Measurements from ENCODE around the gene RIMBP2. TPM values are rescaled to one million over a fixed set of nuclear protein-coding genes. Genes with fewer than 3 reads are reported as not detected.

The RIMBP2 gene
- polyA plus RNA-seq, 1 of the 3 experiments (the other 2 are of a cell fraction): 0.90 TPM

GRCh38 chr12:130385193-130385592 is 330.9 kb downstream of the RIMBP2 start (continued):
- TF ChIP-seq IRF3 (IDR thresholded peaks at IDR 0.05; ENCODE audit: low read depth, low read length): no peak
- no peak for TF ChIP-seq RAD21 (IDR thresholded peaks at IDR 0.05; ENCODE audit: low read length)
- no peak for TF ChIP-seq NRF1 (IDR thresholded peaks at IDR 0.05; ENCODE audit: low read depth, low read length)
- no peak for TF ChIP-seq USF2 (IDR thresholded peaks at IDR 0.05; ENCODE audit: borderline replicate concordance, low read depth, low read length)

- H3K9me3 ChIP-seq: no peaks in the 10 kb centered on the region
- H3K27ac ChIP-seq (ENCODE audit: low read depth in 2 of 2, low read length in 1 of 2): no peak overlapping the region
- no peak overlapping the region for H3K4me2 ChIP-seq
- no peaks in the 10 kb centered on the region for H3K79me2 ChIP-seq (ENCODE audit: insufficient read depth)
- CTCF ChIA-PET: no interaction called here
- no peaks in the 10 kb centered on the region for H3F3A ChIP-seq (replicated peaks; ENCODE audit: insufficient read depth)
- DNase-seq: no peak
- no peaks in the 10 kb centered on the region for H3K36me3 ChIP-seq (replicated peaks in 1 of 2; ENCODE audit: control insufficient read depth in 1 of 2, insufficient read depth in 2 of 2, low read length in 1 of 2)
- H3K9ac ChIP-seq: no peak overlapping the region
- H4K20me1 ChIP-seq (ENCODE audit: insufficient read depth): no peaks in the 10 kb centered on the region
- no peak overlapping the region for H3K4me3 ChIP-seq (ENCODE audit: low read depth in 2 of 2, low read length in 1 of 2)
- WGBS (ENCODE audit: low lambda C conversion rate): 28% methylated on average over 3 of the region's 3 CpGs
- no peaks in the 10 kb centered on the region for H3K9me2 ChIP-seq
- POLR2A ChIA-PET: no interaction called here
- no peak overlapping the region for H2AFZ ChIP-seq (ENCODE audit: low read depth)
- no peaks in the 10 kb centered on the region; a peak in 1 of 4 replicates for H3K4me1 ChIP-seq (ENCODE audit: control insufficient read depth in 1 of 2, insufficient read depth in 2 of 2, low read depth in 1 of 2, low read length in 1 of 2)
- no peaks in the 10 kb centered on the region for H3K27me3 ChIP-seq (ENCODE audit: insufficient read depth)
- TF ChIP-seq FOSL2 (IDR thresholded peaks at IDR 0.05; ENCODE audit: borderline replicate concordance, low read depth) (no peak), RFX5 (IDR thresholded peaks at IDR 0.05; ENCODE audit: low read length) (no peak), CHD2 (IDR thresholded peaks at IDR 0.05; ENCODE audit: low read length, partially characterized antibody) (no peak), SMC3 (IDR thresholded peaks at IDR 0.05; ENCODE audit: low read depth, low read length) (no peak), RCOR1 (IDR thresholded peaks at IDR 0.05; ENCODE audit: low read length) (no peak), ELF1 (IDR thresholded peaks at IDR 0.05) (no peak), EZH2phosphoT487 (IDR thresholded peaks at IDR 0.05; ENCODE audit: borderline replicate concordance, low read depth) (no peak), NFIC (IDR thresholded peaks at IDR 0.05; ENCODE audit: borderline replicate concordance) (no peak), CTCF (IDR thresholded peaks at IDR 0.05) (no peak), YY1 (IDR thresholded peaks at IDR 0.05; ENCODE audit: low read depth) (no peak), USF1 (IDR thresholded peaks at IDR 0.05; ENCODE audit: borderline replicate concordance, low read depth) (no peak)
Observed at GRCh38 chr12:130384234-130384633, 331.9 kb downstream of the RIMBP2 start.

Data from SK-N-SH (cell line).